SK-N-MC (cell line): ENCODE measurements around the gene CELF3.

Experiments used
- EZH2 ChIP-seq: fragments of 200-600 bp; sonication (generic); IDR thresholded peaks from one replicate; pipeline ENCODE4 v1.6.1; 2017; ENCODE audit warnings: antibody characterized with exemption
- POLR2AphosphoS5 ChIP-seq: IDR thresholded peaks from 2 replicates; pipeline ENCODE4 v1.6.1; 2012; ENCODE audit warnings: mild to moderate bottlenecking, low read depth, low read length, borderline replicate concordance

GRCh38 chr1:151711044-151711800 lies 5.4 kb downstream of the CELF3 start:
- TF ChIP-seq EZH2 (no peak), POLR2AphosphoS5 (no peak)
